HG02610 (cell line): ENCODE measurements around the gene TCOF1.
"Not testable (repeated sequence)": the region's sequence is repeated elsewhere in the genome, so short reads cannot be mapped to it uniquely, and the experiment has no call there.

Source experiments
- ATAC-seq: cut with Tn5 transposase; IDR thresholded peaks from one replicate; pipeline ENCODE4 v1.9.1; 2021; ENCODE audit warnings: mild to moderate bottlenecking, moderate library complexity; ENCODE audit not compliant: unreplicated experiment

The TCOF1 gene

GRCh38 chr5:150404121-150404520 is 46.6 kb downstream of the TCOF1 start:
- ATAC-seq = no peak

GRCh38 chr5:150404535-150404934 is 47.0 kb downstream of the TCOF1 start:
- ATAC-seq = no peak

- no peak for ATAC-seq
Measured at GRCh38 chr5:150404941-150405816, 47.7 kb downstream of the TCOF1 start.

- no peak for ATAC-seq
Measured at GRCh38 chr5:150406103-150406722, 48.7 kb downstream of the TCOF1 start.

- ATAC-seq = no peak
Measured at GRCh38 chr5:150406723-150407095, 49.2 kb downstream of the TCOF1 start.

- no peak for ATAC-seq
Measured at GRCh38 chr5:150407096-150407720, 49.7 kb downstream of the TCOF1 start.

DNA sequence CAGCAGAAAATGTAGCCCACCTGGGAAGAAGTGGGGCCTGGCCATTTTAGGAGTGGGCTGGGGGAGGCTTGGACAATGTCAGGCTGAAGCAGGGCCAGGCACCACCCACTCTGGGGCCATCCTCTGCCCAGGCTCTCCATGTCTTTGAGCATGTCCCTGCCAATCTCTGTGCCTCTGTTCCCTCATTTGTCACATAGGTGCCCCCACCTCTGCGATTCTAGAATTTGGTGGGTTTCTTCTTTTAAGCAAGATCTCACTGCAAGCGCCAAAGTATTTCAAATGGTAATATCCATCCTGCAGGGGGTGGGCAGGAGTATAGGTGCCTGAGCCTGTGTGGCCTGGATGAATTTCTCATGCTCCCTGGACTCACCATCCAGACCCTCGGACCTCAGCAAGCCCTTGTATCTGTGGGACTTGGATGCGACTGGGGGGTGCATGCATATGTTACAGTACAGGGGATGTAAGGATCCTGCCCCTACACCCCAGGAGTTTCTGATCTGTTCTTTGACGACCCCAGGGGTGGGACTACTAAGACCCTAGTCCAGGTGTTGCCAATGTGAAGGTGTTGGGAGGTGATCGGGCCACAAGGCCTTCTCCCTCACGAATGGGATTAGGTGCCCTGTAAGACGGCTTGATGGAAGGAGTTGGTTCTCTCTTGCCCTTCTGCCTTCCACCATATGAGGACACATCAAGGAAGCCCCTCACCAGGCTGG is 50.9 kb downstream of the TCOF1 start:
- no peak for ATAC-seq

DNA sequence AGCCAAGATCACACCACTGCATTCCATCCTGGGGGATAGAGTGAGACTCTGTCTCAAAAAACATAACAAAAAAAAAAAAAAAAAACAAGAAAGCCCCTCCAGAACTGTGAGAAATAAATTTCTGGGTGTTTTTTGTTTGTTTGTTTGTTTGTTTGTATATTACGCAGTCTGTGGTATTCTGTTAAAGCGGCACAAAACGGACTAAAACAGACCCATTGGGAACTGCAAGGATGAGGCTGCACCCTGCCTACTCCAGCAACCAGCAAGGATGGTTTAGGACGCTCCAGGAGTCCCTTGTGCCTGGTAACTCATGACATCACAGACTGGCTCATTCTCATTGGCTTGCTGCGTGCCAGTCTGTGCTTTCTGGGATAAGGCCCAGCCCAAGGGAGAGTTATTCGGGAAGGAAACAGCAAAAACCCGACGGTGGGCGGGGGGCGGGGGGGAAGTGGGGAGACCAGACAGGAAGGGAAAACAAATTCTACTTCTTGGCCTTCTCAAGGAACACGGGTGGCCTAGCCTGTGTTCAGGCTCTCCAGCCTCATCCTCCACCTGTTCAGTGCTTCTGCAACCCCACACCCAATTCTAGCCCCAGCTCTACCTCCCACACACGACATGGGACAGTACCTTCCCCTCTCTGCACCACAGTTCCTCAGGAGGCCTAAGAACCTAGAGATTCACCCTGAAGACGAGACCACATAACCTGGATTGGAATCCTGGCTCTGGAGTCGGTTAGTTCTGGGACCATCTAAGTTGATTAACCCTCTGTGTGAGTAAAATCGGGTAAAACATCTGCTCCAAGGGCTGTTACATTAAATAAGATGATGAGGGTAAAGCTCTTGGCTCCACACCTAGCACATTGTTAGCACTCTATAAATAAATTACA is 52.4 kb downstream of the TCOF1 start:
- peak; percentile 25 for ATAC-seq

GRCh38 chr5:150410524-150411244 is 53.2 kb downstream of the TCOF1 start:
- ATAC-seq = no peak

DNA sequence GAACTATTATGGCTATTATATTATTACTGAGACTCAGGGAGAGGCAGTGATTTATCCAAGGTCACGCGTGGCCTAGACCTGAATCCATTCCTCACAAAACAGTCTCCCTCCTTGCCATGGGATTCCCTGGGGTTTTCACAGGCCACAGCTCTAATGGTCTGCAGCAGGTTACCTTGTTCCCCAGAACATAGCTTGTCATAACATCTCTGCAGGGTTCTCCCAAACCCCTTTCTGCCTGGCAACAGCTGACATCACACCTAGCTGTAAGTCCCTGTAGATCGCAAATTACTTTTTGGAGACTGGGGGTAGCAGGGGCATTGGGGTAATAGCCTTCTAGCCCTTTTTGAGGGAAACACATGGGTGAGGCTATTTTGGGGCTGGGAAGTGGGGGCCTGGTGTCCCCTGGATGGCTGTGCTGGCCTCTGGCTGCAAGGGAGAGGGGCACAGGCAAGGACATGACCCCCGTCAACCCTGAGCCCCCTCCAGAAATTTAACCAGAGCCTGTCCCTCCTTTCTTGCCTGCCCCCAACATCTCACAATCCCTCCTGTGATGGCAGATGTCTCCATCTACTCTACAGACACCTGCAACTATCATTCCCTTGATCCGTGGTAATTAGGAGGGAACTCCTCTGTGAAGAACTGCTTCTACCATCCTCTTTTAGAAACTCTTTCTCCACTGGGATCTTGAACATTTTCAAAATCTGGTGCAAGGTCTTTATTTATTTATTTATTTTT is 53.9 kb downstream of the TCOF1 start:
- peak; percentile 25 for ATAC-seq

- ATAC-seq = peak; percentile 84
Measured at GRCh38 chr5:150412319-150413175, 55.0 kb downstream of the TCOF1 start, which contains the start of gene CD74. TSS of gene CD74 (minus strand) at chr5:150412910. CDS start at chr5:150412749, 161 bp downstream.

- ATAC-seq = no peak
Measured at GRCh38 chr5:150413176-150413901, 55.8 kb downstream of the TCOF1 start.

DNA sequence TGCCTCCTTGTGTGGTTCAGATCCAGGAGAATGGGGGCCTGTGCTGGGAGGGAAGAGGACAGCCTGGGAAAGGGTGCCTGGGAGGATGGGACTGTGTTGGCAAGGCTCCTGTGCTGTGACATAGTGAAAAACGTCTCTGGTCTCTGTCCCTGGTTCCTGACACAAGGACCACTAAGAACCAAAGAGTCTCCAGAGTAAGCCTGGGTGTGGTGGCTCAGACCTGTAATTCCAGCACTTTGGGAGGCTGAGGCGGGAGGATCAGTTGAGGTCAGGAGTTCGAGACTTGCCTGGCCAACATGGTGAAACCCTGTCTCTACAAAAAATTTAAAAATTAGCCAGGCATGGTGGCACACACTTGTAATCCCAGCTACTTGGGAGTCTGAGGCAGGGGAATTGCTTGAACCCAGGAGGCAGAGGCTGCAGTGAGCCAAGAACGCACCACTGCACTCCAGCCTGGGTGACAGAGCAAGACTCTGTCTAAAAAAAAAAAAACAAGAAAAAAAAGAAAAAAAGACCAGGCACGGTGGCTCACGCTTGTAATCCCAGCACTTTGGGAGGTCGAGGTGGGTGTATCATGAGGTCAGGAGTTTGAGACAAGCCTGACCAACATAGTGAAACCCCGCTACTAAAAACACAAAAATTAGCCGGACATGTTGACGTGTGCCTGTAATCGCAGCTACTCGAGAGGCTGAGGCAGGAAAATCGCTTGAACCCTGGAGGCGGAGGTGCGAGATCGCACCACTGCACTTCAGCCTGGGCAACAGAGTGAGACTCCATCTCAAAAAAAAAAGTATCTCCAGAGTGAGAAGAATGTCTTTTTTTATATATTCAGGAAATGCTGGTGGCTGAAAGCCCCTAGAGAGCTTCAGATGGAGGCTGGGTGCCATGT is 56.6 kb downstream of the TCOF1 start:
- ATAC-seq = not testable (repeated sequence)

DNA sequence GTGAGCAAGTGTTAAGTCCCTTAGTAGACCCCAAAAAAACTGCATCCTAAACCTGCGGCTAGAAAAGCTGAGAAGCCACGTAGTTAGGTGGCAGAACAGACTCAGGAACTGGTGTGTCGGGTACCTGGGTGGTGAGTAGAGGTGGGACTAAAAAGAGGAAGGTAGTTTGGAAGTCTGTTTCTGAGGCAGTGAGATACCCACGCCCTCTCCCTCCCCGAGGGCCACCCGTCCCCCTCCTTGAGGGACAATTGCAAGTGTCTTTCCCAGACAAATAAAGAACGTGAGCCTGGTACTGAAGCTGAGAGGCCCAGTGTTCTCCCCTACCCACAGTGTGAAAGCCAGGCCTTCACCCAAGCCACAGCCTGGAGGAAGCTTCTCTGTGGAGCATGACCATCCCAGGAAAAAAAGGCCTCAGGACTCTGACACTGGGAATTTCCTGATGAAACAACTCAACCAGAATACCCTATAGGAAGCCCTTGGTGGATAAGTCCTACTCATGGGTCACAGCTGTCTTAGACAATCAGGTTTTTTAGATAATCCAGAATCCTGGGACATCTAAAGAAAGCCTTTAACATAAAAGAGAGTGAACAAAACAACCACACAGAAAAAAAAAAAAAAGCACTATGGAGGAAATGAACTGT is 62.3 kb downstream of the TCOF1 start:
- peak; percentile 73 for ATAC-seq

DNA sequence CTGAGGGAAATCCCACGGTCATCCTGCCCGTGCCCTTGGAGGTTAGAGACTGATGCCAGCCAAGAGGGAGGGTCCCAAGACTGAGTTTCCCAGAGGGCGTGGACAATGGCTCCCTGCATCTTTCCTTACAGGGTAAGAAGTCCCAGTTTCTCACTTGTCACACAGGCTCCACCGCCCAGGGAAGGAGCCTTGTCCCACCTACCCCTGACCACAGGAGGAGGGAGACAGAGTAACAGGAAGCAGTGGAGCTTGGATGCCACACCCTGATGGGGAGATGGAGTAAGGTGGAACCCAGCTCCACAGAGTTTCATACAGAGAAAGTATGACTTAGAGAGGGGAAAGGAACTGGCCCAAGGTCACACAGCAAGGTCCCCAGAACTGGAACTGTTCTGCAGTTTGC is 64.6 kb downstream of the TCOF1 start:
- no peak for ATAC-seq

- no peak for ATAC-seq
Measured at GRCh38 chr5:150422758-150423157, 65.3 kb downstream of the TCOF1 start.
